ENCODE measurements around the gene SLC7A6OS.

The SLC7A6OS gene

DNA sequence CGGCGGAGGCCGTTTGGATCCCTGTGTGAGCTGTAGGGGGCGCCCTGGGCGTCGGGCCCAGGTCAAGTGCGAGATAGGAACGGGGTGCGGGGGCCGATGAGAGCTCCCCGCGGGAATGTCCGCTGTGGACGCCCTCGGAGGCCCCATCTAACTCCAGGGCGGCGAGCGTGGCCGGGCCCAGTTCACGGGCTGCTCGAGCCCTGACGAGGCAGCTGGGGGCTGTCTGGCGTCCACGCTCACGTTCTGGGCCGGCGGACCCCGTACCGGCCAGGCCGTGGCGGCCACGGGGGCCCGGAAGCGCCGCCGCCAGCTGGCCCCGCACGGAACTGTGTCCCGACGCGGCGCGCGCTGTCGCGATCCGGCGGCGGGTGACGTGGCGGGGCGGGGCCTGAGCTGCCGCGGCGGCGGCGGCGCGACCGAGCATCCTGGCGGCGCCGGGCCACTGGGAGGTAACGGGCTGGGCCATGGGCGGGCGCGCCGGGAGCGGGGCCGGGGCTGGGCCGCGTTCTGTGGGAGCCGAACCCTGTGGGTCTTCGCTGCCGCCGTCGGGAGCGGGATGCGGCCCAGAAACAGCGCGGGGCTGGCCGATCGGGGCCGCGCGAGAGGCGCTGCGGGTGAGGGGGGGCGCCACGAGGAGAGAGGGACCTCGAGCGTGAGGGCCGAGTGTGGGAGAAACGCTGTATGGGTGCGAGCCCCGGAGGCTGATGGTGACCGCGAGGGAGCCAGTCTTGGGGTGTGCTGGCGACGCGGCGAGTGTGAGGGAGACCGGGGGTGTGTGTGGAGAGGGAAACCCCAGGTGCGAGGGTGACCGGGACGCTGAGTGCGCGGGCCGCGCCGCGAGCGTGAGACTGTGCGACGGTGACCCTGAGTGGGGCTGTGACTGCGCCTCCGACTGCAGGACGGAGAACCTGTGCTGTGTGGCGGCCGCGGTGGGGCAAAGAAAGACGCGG, 46.3 kb downstream of the SLC7A6OS start, which contains the start of gene SLC7A6 (continued):
- TF ChIP-seq, protein P1, sequence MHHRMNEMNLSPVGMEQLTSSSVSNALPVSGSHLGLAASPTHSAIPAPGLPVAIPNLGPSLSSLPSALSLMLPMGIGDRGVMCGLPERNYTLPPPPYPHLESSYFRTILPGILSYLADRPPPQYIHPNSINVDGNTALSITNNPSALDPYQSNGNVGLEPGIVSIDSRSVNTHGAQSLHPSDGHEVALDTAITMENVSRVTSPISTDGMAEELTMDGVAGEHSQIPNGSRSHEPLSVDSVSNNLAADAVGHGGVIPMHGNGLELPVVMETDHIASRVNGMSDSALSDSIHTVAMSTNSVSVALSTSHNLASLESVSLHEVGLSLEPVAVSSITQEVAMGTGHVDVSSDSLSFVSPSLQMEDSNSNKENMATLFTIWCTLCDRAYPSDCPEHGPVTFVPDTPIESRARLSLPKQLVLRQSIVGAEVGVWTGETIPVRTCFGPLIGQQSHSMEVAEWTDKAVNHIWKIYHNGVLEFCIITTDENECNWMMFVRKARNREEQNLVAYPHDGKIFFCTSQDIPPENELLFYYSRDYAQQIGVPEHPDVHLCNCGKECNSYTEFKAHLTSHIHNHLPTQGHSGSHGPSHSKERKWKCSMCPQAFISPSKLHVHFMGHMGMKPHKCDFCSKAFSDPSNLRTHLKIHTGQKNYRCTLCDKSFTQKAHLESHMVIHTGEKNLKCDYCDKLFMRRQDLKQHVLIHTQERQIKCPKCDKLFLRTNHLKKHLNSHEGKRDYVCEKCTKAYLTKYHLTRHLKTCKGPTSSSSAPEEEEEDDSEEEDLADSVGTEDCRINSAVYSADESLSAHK (tag by site-specific recombination; IDR thresholded peaks at IDR 0.05), result peak; percentile 48; the same call in 1 of the 2 replicates
- TF ChIP-seq GLI2 (tag by site-specific recombination; IDR thresholded peaks at IDR 0.05; ENCODE audit: borderline replicate concordance, low read depth) (no peak), ZNF138 (tag by site-specific recombination; IDR thresholded peaks at IDR 0.05; ENCODE audit: borderline replicate concordance) (no peak), ZNF112 (tag by site-specific recombination; IDR thresholded peaks at IDR 0.05) (no peak), ZNF140 (tag by site-specific recombination; IDR thresholded peaks at IDR 0.05) (no peak), ZNF624 (tag by site-specific recombination; IDR thresholded peaks at IDR 0.05) (no peak), ZNF837 (tag by site-specific recombination; IDR thresholded peaks at IDR 0.05) (no peak), ZNF639 (tag by site-specific recombination; IDR thresholded peaks at IDR 0.05) (no peak), ZNF24 (tag by site-specific recombination; IDR thresholded peaks at IDR 0.05) (no peak), HOXD13 (CRISPR knock-in tag; IDR thresholded peaks at IDR 0.05; ENCODE audit: borderline replicate concordance) (no peak), ZNF48 (tag by site-specific recombination; IDR thresholded peaks at IDR 0.05) (no peak), GLIS1 (tag by site-specific recombination; IDR thresholded peaks at IDR 0.05) (peak; percentile 19; the same call in 1 of the 2 replicates), PRDM1 (tag by site-specific recombination; IDR thresholded peaks at IDR 0.05) (no peak), ZFP41 (tag by site-specific recombination; IDR thresholded peaks at IDR 0.05; ENCODE audit: borderline replicate concordance) (no peak), ZNF792 (tag by site-specific recombination; IDR thresholded peaks at IDR 0.05) (peak; percentile 77; the same call in 1 of the 2 replicates), ZNF785 (tag by site-specific recombination; IDR thresholded peaks at IDR 0.05) (peak; percentile 62; the same call in 1 of the 2 replicates), ZNF596 (tag by site-specific recombination; IDR thresholded peaks at IDR 0.05) (no peak), ZNF16 (tag by site-specific recombination; IDR thresholded peaks at IDR 0.05; ENCODE audit: low read depth) (no peak), ZNF202 (tag by site-specific recombination; IDR thresholded peaks at IDR 0.05; ENCODE audit: borderline replicate concordance) (no peak), ZNF394 (tag by site-specific recombination; IDR thresholded peaks at IDR 0.05; ENCODE audit: borderline replicate concordance) (0 out of 2 replicates have a peak, but pooled peaks have one; percentile 31), SP2 (tag by site-specific recombination; IDR thresholded peaks at IDR 0.05) (0 out of 2 replicates have a peak, but pooled peaks have one; percentile 12), ZXDB (tag by site-specific recombination; IDR thresholded peaks at IDR 0.05) (peak; percentile 73), ZBTB8A (tag by site-specific recombination; IDR thresholded peaks at IDR 0.05) (0 out of 2 replicates have a peak, but pooled peaks have one; percentile 31), FEZF1 (tag by site-specific recombination; IDR thresholded peaks at IDR 0.05) (no peak), TCF7L2 (IDR thresholded peaks at IDR 0.05; ENCODE audit: borderline replicate concordance, low read depth, low read length) (no peak), ZNF623 (tag by site-specific recombination; IDR thresholded peaks at IDR 0.05) (no peak; the same call in 1 of the 2 replicates), ZNF664 (tag by site-specific recombination; IDR thresholded peaks at IDR 0.05) (no peak), MEIS1 (CRISPR knock-in tag; IDR thresholded peaks at IDR 0.05; ENCODE audit: borderline replicate concordance) (no peak), ZNF114 (tag by site-specific recombination; IDR thresholded peaks at IDR 0.05) (no peak), ZNF645 (tag by site-specific recombination; IDR thresholded peaks at IDR 0.05) (no peak), ZNF302 (tag by site-specific recombination; IDR thresholded peaks at IDR 0.05; ENCODE audit: low read depth) (no peak)
- TF ChIP-seq, protein P2, sequence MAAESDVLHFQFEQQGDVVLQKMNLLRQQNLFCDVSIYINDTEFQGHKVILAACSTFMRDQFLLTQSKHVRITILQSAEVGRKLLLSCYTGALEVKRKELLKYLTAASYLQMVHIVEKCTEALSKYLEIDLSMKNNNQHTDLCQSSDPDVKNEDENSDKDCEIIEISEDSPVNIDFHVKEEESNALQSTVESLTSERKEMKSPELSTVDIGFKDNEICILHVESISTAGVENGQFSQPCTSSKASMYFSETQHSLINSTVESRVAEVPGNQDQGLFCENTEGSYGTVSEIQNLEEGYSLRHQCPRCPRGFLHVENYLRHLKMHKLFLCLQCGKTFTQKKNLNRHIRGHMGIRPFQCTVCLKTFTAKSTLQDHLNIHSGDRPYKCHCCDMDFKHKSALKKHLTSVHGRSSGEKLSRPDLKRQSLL (tag by site-specific recombination; IDR thresholded peaks at IDR 0.05), result 0 out of 2 replicates have a peak, but pooled peaks have one; percentile 4
- TF ChIP-seq, protein P3, sequence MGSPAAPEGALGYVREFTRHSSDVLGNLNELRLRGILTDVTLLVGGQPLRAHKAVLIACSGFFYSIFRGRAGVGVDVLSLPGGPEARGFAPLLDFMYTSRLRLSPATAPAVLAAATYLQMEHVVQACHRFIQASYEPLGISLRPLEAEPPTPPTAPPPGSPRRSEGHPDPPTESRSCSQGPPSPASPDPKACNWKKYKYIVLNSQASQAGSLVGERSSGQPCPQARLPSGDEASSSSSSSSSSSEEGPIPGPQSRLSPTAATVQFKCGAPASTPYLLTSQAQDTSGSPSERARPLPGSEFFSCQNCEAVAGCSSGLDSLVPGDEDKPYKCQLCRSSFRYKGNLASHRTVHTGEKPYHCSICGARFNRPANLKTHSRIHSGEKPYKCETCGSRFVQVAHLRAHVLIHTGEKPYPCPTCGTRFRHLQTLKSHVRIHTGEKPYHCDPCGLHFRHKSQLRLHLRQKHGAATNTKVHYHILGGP (tag by site-specific recombination; IDR thresholded peaks at IDR 0.05), result no peak

Data from HEK293 (cell line).